Raji (cell line): ENCODE data around the gene TENT4B.

Experiments
- POLR2A ChIP-seq: IDR thresholded peaks from 2 replicates; pipeline ENCODE4 v1.6.1; 2011; ENCODE audit warnings: low read depth, low read length, control low read depth; ENCODE audit not compliant: insufficient read depth

Gene TENT4B

GRCh38 chr16:50272687-50273381, 119.7 kb downstream of the TENT4B start:
- no peak for TF ChIP-seq POLR2A

DNA sequence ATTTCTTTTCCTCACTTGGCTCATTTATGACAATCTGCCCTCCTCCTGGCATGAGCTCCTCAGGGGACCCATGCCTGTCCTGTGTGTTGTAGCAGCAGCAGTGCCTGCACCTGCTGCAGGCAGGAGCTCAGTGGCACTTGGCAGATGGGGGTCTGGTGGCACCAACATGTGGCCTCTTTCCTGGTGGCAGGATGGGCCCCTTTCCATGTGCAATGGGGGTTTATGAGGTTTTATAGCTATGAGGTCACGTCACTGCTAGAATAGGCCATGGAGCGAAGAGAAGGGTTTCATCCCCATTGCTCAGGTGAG, 120.2 kb downstream of the TENT4B start:
- TF ChIP-seq POLR2A: no peak

DNA sequence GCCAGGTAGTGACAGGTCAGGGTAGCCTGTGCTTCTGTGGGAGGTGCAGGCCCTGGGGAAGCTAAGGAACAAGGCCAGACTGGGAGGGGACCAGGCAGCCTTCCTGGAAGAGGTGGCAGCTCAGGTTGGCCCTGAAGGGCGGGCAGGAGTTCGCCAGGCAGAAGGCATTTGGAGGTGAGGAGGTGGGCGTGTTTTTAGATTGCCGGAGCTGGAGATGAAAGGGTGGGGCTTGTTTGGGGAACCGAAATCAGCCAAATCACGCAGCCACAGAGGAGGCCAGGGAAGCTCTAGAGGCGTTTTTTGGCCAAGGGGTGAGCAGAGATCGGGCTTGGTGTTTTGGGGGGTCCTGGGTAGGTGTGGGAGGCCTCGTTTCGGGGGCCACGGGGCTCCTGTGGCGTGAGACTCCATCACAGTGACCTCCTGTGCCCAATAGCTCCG, 120.8 kb downstream of the TENT4B start:
- peak; percentile 47 for TF ChIP-seq POLR2A

GRCh38 chr16:50274326-50275097, 121.4 kb downstream of the TENT4B start:
- TF ChIP-seq POLR2A: peak; percentile 40; the same call in 1 of the 2 replicates

DNA sequence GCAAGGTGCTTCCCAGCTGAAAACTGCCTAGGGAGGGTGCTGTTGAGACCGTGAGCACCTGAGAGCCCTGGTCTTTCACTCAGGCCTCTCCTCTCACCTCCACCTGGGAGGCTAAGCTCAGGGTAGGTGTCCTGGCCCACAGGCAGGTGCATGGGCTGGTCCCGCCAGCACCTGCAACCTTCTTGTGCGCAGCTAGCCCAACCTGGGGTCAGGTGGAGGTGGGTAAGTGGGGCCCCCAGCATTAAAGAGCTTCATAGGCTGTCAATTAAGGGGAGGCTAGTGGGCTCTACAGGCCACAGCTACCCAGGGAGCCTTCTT, 122.0 kb downstream of the TENT4B start:
- TF ChIP-seq POLR2A: no peak

- no peak for TF ChIP-seq POLR2A
These were observed 122.6 kb downstream of the TENT4B start for GRCh38 chr16:50275428-50276325.

DNA sequence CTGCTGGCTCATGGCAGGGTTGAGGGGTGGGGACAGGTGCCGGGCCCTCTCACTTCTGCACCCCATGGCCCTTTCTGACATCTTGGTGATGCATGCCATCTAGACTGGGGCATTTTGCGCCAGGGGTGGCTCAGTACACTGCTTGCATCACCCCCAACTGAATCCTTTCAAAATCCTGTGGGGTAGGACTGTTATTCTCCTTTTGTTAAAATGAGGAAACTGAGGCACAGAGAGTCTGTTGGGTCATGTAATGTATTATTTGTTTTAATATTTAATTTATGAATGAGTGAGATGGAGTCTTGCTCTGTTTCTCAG, 123.2 kb downstream of the TENT4B start:
- no peak for TF ChIP-seq POLR2A

GRCh38 chr16:50276801-50277555, 123.9 kb downstream of the TENT4B start:
- no peak for TF ChIP-seq POLR2A

DNA sequence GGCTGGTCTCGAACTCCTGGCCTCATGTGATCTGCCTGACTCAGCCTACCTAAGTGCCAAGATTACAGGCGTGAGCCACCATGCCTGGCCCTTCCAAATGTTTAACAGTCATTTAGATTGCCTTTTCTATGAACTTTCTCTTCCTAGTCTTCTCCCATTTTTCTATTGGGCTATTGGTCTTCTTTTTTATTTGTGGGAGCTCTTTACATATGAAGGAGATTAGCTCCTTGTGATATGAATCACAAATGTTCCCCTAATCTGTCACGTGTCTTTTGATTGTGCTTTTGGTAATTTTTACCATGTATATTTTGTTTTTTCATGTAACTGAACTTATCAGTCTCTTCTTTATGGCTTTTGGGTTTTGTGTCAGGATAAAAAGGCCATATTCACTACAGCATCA, 125.1 kb downstream of the TENT4B start:
- TF ChIP-seq POLR2A: no peak

DNA sequence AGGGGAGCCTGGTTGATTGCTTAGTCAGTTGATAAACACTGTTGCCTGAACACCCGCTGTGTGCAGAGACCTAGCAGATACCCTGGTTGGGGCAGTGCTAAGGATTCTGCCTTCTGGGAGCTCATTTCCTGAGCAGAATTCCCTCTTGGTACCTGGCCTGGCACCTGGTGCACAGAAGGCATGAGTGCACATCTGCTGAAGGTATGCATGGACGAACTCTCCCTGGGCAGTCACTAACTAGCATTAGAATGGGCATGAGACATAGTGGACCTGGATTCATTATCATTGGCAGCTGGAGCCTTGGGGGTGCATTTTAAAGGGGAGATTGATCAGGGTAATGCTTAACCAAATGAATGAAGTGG, 126.4 kb downstream of the TENT4B start:
- no peak for TF ChIP-seq POLR2A

DNA sequence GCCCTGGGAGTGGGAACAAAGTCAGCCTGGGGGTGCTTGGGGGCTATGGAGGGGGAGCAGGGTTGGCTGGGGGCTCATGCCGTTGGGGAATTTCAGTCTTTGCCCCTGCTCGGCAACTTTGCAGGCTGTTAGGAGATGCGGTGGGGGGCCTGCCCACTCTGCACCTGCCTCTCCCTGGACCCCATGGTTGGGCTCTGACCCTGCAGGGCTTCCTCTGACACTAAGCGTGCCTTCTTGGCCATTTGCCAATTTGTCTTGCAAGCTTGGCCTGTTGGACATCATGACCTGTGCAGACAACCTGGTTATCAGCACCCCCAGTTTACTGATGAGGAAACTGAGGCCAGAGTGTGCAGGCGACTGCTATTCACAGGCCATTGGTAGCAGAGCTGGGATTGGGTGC, 127.8 kb downstream of the TENT4B start:
- no peak for TF ChIP-seq POLR2A
